ENCODE measurements around the gene PLEKHG5. TPM values are rescaled to one million over a fixed set of nuclear protein-coding genes. Genes with fewer than 3 reads are reported as not detected.

PLEKHG5 gene
- total and polyA plus RNA-seq, 10 of the 15 experiments (the other 5 are each of a cell fraction or from before 2014, with no cell fraction given) = 0.04 to 1.1 (median 0.18) TPM; not detected in 1

GRCh38 chr1:6471086-6471969 lies 20.1 kb downstream of the PLEKHG5 start:
- no TSS peak for BruUV-seq (replicated peaks)
- ATAC-seq (no peak), DNase-seq (ENCODE audit: low read depth, low spot score) (no peak), FAIRE-seq (no peak)
- in situ Hi-C loops (cut with MboI) (no loop called here), intact Hi-C loops (cut with micrococcal nuclease; ENCODE audit: unreplicated experiment) (no loop called here)
- Histone ChIP-seq H3K79me2 (ENCODE audit: control insufficient read depth, insufficient read depth, low read length) (no peaks in the 10 kb centered on the region), H4K20me1 (ENCODE audit: control insufficient read depth, insufficient read depth) (no peaks in the 10 kb centered on the region), H3K27me3 (replicated peaks in 1 of 2; ENCODE audit: control insufficient read depth in 2 of 2, insufficient read depth in 2 of 2, low read length in 1 of 2) (no peaks in the 10 kb centered on the region; a peak in 2 of 4 replicates), H3K4me1 (ENCODE audit: control insufficient read depth, insufficient read depth, low read length) (no peaks in the 10 kb centered on the region), H2AFZ (ENCODE audit: control insufficient read depth, low read depth, low read length) (no peak overlapping the region), H3K36me3 (ENCODE audit: control insufficient read depth in 2 of 2, insufficient read depth in 2 of 2, low read length in 1 of 2) (no peaks in the 10 kb centered on the region), H3K4me2 (ENCODE audit: control insufficient read depth, insufficient read depth) (no peak overlapping the region), H3K9me3 (replicated peaks; ENCODE audit: control insufficient read depth, insufficient read depth, low read length) (no peaks in the 10 kb centered on the region), H3K27ac (ENCODE audit: control insufficient read depth, insufficient read depth) (no peak overlapping the region), H3K4me3 (no peak overlapping the region), H3K9ac (ENCODE audit: control insufficient read depth, insufficient read depth, low read length) (no peak overlapping the region)
- ChIA-PET CTCF (interaction anchor here (0.8 kb wide), 1 partner anchor 32 kb away, joined by 3 read pairs; no protein-coding TSS in a partner anchor), SMC1A (ENCODE audit: uncharacterized antibody, unreplicated experiment) (no interaction called here), POLR2A (no interaction called here), RAD21 (ENCODE audit: unreplicated experiment) (no interaction called here)
- no peak for TF ChIP-seq SP1 (IDR thresholded peaks at IDR 0.05; ENCODE audit: low read depth, low read length)
- TF ChIP-seq HDGF (IDR thresholded peaks at IDR 0.05) = no peak
- TF ChIP-seq NFXL1 (IDR thresholded peaks at IDR 0.05; ENCODE audit: borderline replicate concordance) = no peak
- no peak for TF ChIP-seq JUND (IDR thresholded peaks at IDR 0.05; ENCODE audit: low read depth, low read length)
- no peak for TF ChIP-seq SRF (IDR thresholded peaks at IDR 0.05; ENCODE audit: low read depth in 2 of 2, low read length in 2 of 2)
- WGBS (ENCODE audit: insufficient coverage, insufficient replicate concordance, low lambda C conversion rate, missing lambda C conversion rate) = 88% methylated on average over 51 of the region's 67 CpGs

All from GM12878 (cell line).